SK-N-SH (cell line): ENCODE measurements around the gene SPPL2C. TPM values are rescaled to one million over a fixed set of nuclear protein-coding genes. Genes with fewer than 3 reads are reported as not detected.

Experiments used
- CTCF ChIA-PET: fragments of 300-600, 350-600 bp; formaldehyde crosslinking; extraction: SDS; loops from one replicate; lab custom pipeline; 2021; lab: Yijun Ruan, JAX
- POLR2A ChIA-PET: fragments of 350-600 bp; sonication (Branson Sonifier 250); formaldehyde crosslinking; extraction: SDS; loops from one replicate; lab custom pipeline; 2020; ENCODE audit warnings: antibody characterized with exemption, inconsistent platforms; lab: Yijun Ruan, JAX
- DNase-seq: peaks from one replicate; pipeline ENCODE4 v3.0.0; 2012
- H2AFZ ChIP-seq: fragments of 200-600 bp; sonication (generic); 2 replicates; pipeline ENCODE4 v1.8.1; 2016; ENCODE audit warnings: antibody characterized with exemption, mild to moderate bottlenecking, low read depth
- H3F3A ChIP-seq: fragments of 200-600 bp; sonication (generic); replicated peaks from 2 replicates; pipeline ENCODE3; 2016; ENCODE audit warnings: antibody characterized with exemption, mild to moderate bottlenecking; ENCODE audit not compliant: insufficient read depth
- H3K27ac ChIP-seq, 2 experiments: fragments of 200-500 bp in 1 of 2; fragments of 200-600 bp in 1 of 2; sonication (Bioruptor generic) in 1 of 2; sonication (generic), shearing (Covaris generic) in 1 of 2; 2 replicates each; pipeline versions ENCODE4 v1.5.1 to v1.6.1; 2014 to 2016; ENCODE audit warnings: low read depth in 2 of 2, inconsistent platforms in 1 of 2, low read length in 1 of 2, mild to moderate bottlenecking in 1 of 2, mixed read lengths in 1 of 2
- H3K27me3 ChIP-seq: fragments of 200-600 bp; sonication (generic), shearing (Covaris generic); 2 replicates; pipeline ENCODE4 v1.6.1; 2016; ENCODE audit warnings: mixed run types; ENCODE audit not compliant: insufficient read depth
- H3K36me3 ChIP-seq, 2 experiments: fragments of 200-500 bp in 1 of 2; fragments of 200-600 bp in 1 of 2; sonication (Bioruptor generic) in 1 of 2; sonication (generic) in 1 of 2; replicated peaks in 1 of 2; 2 replicates each; pipeline versions ENCODE3 to v1.5.1; 2014 to 2016; ENCODE audit warnings: low read length in 1 of 2, mild to moderate bottlenecking in 1 of 2; ENCODE audit not compliant: insufficient read depth in 2 of 2, control insufficient read depth in 1 of 2
- H3K4me1 ChIP-seq, 2 experiments: fragments of 200-500 bp in 1 of 2; fragments of 200-600 bp in 1 of 2; sonication (Bioruptor generic) in 1 of 2; sonication (generic), shearing (Covaris generic) in 1 of 2; 2 replicates each; pipeline versions ENCODE4 v1.5.1 to v1.6.1; 2014 to 2016; ENCODE audit warnings: low read depth in 1 of 2, low read length in 1 of 2, mixed run types in 1 of 2; ENCODE audit not compliant: insufficient read depth in 2 of 2, control insufficient read depth in 1 of 2
- H3K4me2 ChIP-seq: fragments of 200-600 bp; sonication (generic), shearing (Covaris generic); 2 replicates; pipeline ENCODE4 v1.6.1; 2017; ENCODE audit warnings: mixed run types
- H3K4me3 ChIP-seq, 2 experiments: fragments of 200-500 bp in 1 of 2; fragments of 200-600 bp in 1 of 2; sonication (Bioruptor generic) in 1 of 2; sonication (generic), shearing (Covaris generic) in 1 of 2; 2 replicates each; pipeline versions ENCODE4 v1.5.1 to v1.8.1; 2014 to 2016; ENCODE audit warnings: low read depth in 2 of 2, inconsistent platforms in 1 of 2, low read length in 1 of 2, mild to moderate bottlenecking in 1 of 2, mixed read lengths in 1 of 2, moderate library complexity in 1 of 2
- H3K79me2 ChIP-seq: fragments of 200-600 bp; sonication (generic); 2 replicates; pipeline ENCODE4 v1.8.1; 2017; ENCODE audit warnings: mild to moderate bottlenecking; ENCODE audit not compliant: insufficient read depth
- H3K9ac ChIP-seq: fragments of 200-600 bp; sonication (generic); 2 replicates; pipeline ENCODE4 v1.6.1; 2017; ENCODE audit warnings: mixed run types
- H3K9me2 ChIP-seq: fragments of 200-600 bp; sonication (generic); 2 replicates; pipeline ENCODE4 v1.6.1; 2017; ENCODE audit warnings: mixed run types
- H3K9me3 ChIP-seq: fragments of 200-600 bp; sonication (generic); 2 replicates; pipeline ENCODE4 v1.6.1; 2017; ENCODE audit warnings: mixed run types, mild to moderate bottlenecking, moderate library complexity
- H4K20me1 ChIP-seq: fragments of 200-600 bp; sonication (generic); 2 replicates; pipeline ENCODE4 v1.6.1; 2017; ENCODE audit warnings: mild to moderate bottlenecking, mixed run types; ENCODE audit not compliant: insufficient read depth
- CHD2 ChIP-seq: fragments of 150-350 bp; IDR thresholded peaks from 2 replicates; pipeline ENCODE4 v1.6.1; 2018; ENCODE audit warnings: low read length; ENCODE audit not compliant: partially characterized antibody
- EP300 ChIP-seq, 2 experiments: IDR thresholded peaks; 2 replicates each; pipeline versions ENCODE4 v1.4.0 to v1.6.1; 2012; ENCODE audit warnings: borderline replicate concordance in 1 of 2, low read depth in 1 of 2, low read length in 1 of 2
- GABPA ChIP-seq: IDR thresholded peaks from 2 replicates; pipeline ENCODE4 v1.4.0; 2012; ENCODE audit warnings: low read depth, mild to moderate bottlenecking
- GATA2 ChIP-seq: sonication (generic); formaldehyde crosslinking; IDR thresholded peaks from 2 replicates; pipeline ENCODE4 v1.5.0; 2020; ENCODE audit warnings: mild to moderate bottlenecking, missing genetic modification reagents
- IRF3 ChIP-seq: fragments of 150-350 bp; IDR thresholded peaks from 2 replicates; pipeline ENCODE4 v1.6.1; 2016; ENCODE audit warnings: mild to moderate bottlenecking, low read depth, low read length
- MAX ChIP-seq: IDR thresholded peaks from 2 replicates; pipeline ENCODE4 v1.4.0; 2012; ENCODE audit warnings: low read depth
- MXI1 ChIP-seq: IDR thresholded peaks from 2 replicates; pipeline ENCODE4 v1.6.1; 2012; ENCODE audit warnings: mild to moderate bottlenecking, low read depth, low read length, improper control_type of control experiment
- NFIC ChIP-seq: IDR thresholded peaks from 2 replicates; pipeline ENCODE4 v1.4.0; 2012; ENCODE audit warnings: borderline replicate concordance
- PBX3 ChIP-seq: IDR thresholded peaks from 2 replicates; pipeline ENCODE4; 2012
- RCOR1 ChIP-seq: fragments of 150-350 bp; IDR thresholded peaks from 2 replicates; pipeline ENCODE4 v1.6.1; 2017; ENCODE audit warnings: antibody characterized with exemption, low read length
- RFX5 ChIP-seq: IDR thresholded peaks from 2 replicates; pipeline ENCODE4 v1.6.1; 2012; ENCODE audit warnings: mild to moderate bottlenecking, improper control_type of control experiment, low read length
- RXRA ChIP-seq: IDR thresholded peaks from 2 replicates; pipeline ENCODE4 v1.4.0; 2012; ENCODE audit warnings: low read depth, mild to moderate bottlenecking, borderline replicate concordance
- SMC3 ChIP-seq: IDR thresholded peaks from 2 replicates; pipeline ENCODE4 v1.6.1; 2012; ENCODE audit warnings: low read depth, low read length, improper control_type of control experiment
- TCF12 ChIP-seq: IDR thresholded peaks from 2 replicates; pipeline ENCODE4 v1.4.0; 2012
- USF1 ChIP-seq: IDR thresholded peaks from 2 replicates; pipeline ENCODE4 v1.4.0; 2012; ENCODE audit warnings: low read depth, borderline replicate concordance
- USF2 ChIP-seq: fragments of 150-350 bp; IDR thresholded peaks from 2 replicates; pipeline ENCODE4 v1.6.1; 2017; ENCODE audit warnings: antibody characterized with exemption, low read length, low read depth, borderline replicate concordance
- YY1 ChIP-seq: IDR thresholded peaks from 2 replicates; pipeline ENCODE4 v1.4.0; 2012; ENCODE audit warnings: low read depth, mild to moderate bottlenecking
- WGBS: methylation state at CpG from one replicate; pipeline ENCODE4 v1.1.6; 2017; ENCODE audit warnings: low lambda C conversion rate; 5-methylcytosine and 5-hydroxymethylcytosine counted together
- polyA plus RNA-seq, 3 experiments: library from polyadenylated mRNA; depleted of rRNA; stranded (reverse); fragments of >200 nt; gene quantifications; 2 replicates each; pipeline ENCODE4 v1.2.3, GENCODE V29; 2012

The SPPL2C gene
- polyA plus RNA-seq, 1 of the 3 experiments (the other 2 are of a cell fraction) = not detected

GRCh38 chr17:45845376-45846185, 900 bp downstream of the SPPL2C start:
- ChIA-PET CTCF (interaction anchor here (1.2 to 17.2 kb wide), 3 partner anchors 14 to 62 kb away, joined by 4 to 327 read pairs (median 5); no protein-coding TSS in a partner anchor), POLR2A (no interaction called here)
- Histone ChIP-seq H3K4me1 (peaks cover 0 to 18% of the 10 kb centered on the region in 2 experiments; a peak in 1 of 4 replicates), H3K27ac (no peak overlapping the region), H2AFZ (no peak overlapping the region), H3K4me3 (no peak overlapping the region), H3F3A (no peaks in the 10 kb centered on the region), H3K79me2 (no peaks in the 10 kb centered on the region), H3K36me3 (no peaks in the 10 kb centered on the region), H4K20me1 (no peaks in the 10 kb centered on the region), H3K4me2 (no peak overlapping the region), H3K9ac (no peak overlapping the region), H3K9me3 (no peaks in the 10 kb centered on the region), H3K27me3 (peaks cover 9% of the 10 kb centered on the region), H3K9me2 (no peaks in the 10 kb centered on the region)
- no peak for DNase-seq
- no peak for TF ChIP-seq GATA2 (CRISPR knock-in tag)
- TF ChIP-seq GABPA = no peak
- no peak for TF ChIP-seq USF1
- no peak for TF ChIP-seq PBX3
- no peak for TF ChIP-seq IRF3
- TF ChIP-seq RXRA = no peak
- no peak for TF ChIP-seq RCOR1
- no peak for TF ChIP-seq MXI1
- TF ChIP-seq SMC3 = no peak
- no peak for TF ChIP-seq EP300 (IDR thresholded peaks at IDR 0.05; ENCODE audit: borderline replicate concordance in 1 of 2, low read depth in 1 of 2, low read length in 1 of 2)
- no peak for TF ChIP-seq YY1
- TF ChIP-seq RFX5 = no peak
- no peak for TF ChIP-seq NFIC
- TF ChIP-seq USF2 = no peak
- no peak for TF ChIP-seq TCF12
- TF ChIP-seq MAX = no peak
- TF ChIP-seq CHD2 = no peak
- 73% methylated on average over 34 of the region's 35 CpGs for WGBS
